ENCODE results near the gene PGBD5.

Gene PGBD5

DNA sequence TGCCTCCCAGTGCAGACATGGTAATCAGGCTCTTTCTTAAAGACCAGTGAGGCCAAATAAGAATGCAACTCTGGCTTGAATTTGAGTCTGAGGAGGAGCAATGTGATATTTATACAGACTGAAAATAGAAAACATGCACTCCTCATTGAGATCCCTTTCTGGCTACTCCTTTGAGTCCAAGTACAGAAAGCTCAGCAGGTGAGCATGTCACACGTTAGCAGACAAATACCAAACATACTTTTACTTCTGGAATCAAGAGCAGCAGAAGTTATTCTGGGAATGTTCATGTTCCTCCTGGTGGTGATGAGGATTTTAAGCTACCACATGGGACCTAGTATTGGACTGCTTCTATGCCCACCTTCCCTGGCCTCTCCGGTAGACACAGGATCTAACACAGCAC is 48.3 kb downstream of the PGBD5 start:
- DNase-seq = no peak

DNA sequence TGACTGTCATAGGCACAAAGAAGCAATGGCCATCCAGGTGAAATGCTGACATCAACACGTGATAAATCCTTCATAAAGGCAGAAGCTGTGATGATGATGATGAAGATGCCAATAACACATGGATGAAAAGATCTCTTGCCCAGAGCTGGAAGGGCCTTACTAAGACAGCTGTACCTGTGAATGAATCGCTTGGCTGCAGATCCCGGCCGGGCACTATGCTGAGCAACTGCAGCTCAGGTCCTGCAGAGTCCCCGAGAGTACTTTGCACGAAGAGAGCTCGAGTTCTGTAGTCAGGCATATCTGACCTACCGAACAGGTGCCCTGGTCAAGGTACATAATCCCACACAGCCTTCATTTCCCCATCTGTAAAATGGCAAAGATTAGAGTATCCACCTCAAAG is 48.8 kb downstream of the PGBD5 start:
- no peak for DNase-seq

DNA sequence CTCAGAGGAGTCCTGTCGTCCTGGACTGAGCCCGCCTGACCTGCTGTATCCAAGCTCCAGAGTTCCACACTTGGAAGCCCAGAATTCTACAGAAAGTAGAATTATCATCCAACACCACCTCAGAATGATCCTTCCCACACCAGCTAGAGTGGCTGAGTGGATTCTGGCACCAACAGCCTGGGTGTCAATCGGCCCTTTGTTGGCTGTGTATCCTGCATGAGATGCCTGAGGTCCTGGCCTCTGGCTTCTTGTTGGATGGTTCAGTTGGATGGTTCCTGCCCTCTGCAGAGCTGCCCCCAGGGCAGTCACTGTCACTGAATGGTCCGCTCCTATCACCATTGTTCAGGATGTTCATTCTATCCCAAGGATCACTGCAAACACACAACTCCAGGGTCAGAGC is 49.8 kb downstream of the PGBD5 start:
- peak in 20 of 51 donors; percentile 13 to 68 (median 41) for DNase-seq

DNA sequence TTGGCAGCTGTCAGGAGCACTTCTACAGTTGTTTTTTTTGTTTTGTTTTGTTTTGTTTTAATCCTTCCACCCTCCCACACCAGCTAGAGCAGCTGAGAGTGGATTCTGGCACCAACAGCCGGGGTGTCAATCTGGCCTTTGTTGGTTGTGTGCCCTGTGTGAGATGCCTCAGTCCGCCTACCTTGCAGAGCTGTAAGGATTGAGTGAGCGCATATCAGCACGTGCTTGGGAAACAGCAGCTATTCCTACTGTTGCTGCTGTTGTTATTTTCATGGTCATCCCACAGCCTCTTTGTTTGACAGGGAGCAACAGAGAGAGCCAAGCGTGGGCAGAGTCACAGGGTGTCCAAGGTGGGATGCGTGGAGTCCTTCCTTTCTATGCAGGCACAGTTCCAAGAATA is 50.4 kb downstream of the PGBD5 start:
- peak in 23 of 51 donors; percentile 15 to 61 (median 34) for DNase-seq

DNA sequence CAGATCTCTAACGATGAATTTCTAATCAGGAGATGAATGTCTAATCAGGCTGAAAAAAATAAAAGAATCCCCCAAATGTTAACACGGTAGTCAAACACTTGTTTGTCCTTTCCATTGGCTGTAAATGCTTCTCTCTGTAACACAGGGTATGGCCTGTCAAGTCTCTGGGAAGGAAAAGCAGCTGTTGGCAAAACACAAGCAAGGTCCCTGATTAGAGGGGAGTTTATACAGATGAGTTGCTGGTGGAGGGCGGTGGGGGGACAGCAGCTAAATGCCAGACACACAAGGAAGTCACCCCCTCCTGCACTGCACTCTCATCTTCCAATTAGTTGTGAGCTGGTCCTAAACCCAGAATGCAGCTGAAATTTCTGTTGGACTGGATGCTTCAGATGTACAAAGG is 51.0 kb downstream of the PGBD5 start:
- peak in 1 of 51 donors; percentile 36 for DNase-seq

DNA sequence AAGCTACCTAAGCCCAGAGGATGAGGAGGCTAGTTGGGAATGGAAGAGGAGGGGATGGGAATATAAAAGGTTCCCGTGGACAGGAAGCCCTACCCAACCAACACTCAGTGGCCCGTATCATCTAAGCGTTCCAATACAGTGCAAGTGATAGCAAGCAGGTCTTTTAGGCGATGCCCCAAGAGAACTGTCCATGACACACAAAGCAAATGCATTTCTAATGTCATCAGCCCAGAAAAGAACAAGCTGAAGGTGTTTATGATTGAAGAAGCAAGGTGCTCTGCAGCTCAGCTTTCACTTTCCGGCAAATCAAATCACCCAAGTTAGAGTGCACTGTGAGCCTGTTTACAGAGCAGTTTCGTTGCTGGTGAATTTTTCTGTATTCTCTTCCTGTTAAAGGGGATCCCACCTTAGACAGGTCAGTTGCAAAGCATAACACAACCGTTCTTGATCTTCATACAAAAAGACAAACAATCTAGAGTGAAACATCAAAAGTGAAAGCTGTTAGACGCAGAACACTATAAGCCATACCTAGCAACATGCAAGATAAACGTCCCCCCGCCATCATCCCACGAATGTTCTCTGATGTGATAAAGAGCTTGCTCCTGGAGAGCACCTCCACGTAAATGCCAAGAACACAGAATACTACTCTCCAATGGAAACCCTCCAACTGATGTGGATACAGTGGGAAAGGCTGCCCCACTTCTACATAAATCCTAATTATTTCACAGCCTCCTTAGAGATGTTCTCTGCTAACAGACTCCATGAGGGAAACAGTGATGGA is 54.0 kb downstream of the PGBD5 start:
- no peak for DNase-seq

DNA sequence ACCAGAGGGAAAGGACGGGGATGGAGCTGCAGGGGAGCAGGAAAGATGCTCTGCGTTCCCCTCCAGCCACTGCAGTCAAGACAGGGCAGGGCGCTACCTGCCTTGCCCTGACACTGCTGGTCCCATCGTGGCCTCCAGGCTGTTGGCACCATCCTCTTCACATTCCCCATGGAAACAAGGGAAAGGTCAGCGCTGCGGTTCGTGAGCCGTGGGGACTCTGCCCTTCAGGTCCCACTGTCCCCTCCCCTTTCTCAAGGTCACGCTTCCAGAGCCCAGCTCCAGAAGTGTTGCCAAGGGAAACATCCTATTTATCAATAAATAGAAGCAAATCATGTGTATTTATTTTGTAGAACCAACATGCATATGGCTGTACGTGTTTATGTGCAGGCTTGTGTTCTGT is 56.0 kb downstream of the PGBD5 start:
- no peak for DNase-seq

DNA sequence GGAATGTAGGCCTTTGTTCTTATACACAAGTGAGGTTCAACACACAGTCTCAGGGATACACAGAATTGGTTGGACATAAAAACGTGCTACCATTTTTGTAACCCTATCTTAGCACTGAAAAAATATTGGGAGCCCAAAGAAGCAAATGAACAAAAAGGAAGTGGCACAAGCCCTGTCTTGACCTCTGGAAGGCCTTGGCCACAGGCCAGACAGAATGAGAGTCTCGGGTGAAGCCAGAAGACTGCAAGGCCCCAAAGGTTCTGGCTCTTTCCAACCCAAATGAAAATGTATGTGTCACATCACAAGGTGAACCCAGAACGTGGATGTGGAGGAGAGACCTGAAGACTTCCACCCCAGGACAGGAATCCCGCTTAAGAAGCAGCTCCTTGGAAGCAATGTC is 57.3 kb downstream of the PGBD5 start:
- no peak for DNase-seq

DNA sequence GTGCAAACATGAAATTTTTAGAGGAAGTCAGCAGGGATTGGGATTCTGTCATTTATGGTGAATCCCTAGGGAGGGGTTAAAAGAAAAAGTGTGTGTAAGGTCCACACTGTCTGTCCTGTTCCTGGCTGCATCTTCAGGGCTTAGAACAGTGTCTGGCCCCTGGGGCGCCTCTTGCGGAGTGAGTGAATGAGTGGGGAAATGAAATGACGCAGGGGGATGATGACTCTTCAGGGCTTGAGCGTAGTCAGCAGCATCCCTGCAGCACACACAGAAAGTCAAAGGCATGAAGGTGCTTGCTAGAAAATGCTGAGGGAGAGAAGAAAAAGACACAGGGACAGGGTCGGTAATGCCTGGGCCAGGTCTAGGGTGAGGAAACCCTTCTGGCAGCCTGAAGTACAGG is 57.8 kb downstream of the PGBD5 start:
- peak in 1 of 51 donors; percentile 34 for DNase-seq

DNA sequence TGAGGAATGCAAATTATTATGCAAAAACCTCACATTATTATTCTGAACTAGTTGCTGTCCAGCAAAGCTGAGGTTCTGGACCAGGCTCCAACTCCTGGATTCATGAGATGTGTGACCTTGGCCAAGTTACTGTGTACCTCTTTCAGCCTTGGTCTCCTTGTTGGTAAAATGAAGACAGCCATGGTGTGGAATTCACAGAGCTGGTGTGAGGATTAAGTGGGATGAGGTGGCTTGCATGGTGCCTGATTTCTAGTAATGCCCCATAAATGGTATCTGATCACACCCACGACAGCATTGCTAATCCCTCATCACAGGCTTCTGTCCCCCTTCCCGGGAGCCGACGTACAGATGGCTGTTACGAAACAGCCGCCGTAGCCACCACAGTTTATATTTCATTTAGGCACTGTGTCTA is 59.6 kb downstream of the PGBD5 start:
- DNase-seq = peak in 1 of 51 donors; percentile 49

DNA sequence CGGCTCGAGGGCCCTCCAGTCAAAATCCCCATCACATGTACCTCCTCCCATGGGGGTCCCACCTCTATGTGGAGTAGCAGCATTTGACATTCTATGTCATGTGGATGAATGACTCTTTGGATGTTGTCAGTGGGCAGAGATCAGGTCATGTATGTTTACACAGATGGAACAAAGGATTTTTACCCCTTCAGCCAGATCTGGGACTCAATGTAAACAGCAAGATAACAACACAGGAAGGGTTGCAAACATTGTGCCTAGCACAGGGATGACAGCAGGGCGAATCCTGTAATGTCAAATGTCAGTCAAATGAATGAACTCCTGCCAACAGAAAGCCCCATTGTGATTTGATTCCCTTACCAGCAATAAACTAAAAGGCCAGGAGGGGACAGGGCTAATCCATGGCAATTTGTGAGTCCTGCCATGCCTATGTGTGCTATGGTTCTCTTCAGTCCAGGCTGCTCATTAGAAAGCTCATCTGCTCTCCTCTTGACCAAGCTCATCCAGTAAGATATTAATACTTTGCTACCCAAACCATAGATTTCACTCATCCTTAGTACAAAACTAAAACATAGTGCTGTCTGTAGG is 60.3 kb downstream of the PGBD5 start:
- peak in 5 of 51 donors; percentile 16 to 40 (median 23) for DNase-seq

DNA sequence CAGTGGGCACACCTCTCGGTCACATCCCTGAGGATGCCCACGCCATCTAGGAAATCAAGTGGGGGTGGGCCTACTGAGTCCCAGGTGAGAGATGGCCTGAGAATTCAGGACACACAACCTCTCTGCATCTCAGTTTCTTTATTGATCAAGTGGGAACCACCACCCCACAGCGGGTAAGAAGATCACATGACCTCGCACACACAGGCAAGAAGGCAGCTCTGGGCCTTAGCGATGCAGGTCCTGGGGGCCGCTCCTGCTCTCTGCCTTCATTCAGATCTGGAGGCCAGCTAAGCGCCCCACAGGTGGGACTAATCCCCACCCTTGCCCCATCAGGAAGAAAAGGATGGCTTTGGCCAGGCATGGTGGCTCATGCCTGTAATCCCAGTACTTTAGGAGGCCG is 63.2 kb downstream of the PGBD5 start:
- no peak for DNase-seq

DNA sequence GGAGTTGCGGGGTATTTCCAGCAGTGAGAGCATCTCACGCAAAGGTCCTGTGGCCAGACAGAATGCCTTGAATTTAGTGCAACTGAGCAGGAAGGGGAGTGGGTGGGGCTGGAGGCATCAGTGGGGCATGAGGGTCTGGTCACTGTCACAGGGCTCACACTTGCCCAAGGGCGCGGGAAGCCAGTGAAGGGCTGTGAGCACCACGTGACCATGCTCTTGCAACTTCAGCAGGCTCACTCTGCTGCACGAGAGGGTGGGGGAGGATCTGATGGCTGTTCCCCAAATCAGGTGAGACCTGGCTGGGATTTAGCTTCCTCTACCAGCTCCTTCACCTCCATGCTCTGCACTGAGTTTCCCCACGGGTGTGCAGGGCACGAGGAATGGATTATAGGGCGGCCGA is 64.2 kb downstream of the PGBD5 start:
- DNase-seq = no peak

DNA sequence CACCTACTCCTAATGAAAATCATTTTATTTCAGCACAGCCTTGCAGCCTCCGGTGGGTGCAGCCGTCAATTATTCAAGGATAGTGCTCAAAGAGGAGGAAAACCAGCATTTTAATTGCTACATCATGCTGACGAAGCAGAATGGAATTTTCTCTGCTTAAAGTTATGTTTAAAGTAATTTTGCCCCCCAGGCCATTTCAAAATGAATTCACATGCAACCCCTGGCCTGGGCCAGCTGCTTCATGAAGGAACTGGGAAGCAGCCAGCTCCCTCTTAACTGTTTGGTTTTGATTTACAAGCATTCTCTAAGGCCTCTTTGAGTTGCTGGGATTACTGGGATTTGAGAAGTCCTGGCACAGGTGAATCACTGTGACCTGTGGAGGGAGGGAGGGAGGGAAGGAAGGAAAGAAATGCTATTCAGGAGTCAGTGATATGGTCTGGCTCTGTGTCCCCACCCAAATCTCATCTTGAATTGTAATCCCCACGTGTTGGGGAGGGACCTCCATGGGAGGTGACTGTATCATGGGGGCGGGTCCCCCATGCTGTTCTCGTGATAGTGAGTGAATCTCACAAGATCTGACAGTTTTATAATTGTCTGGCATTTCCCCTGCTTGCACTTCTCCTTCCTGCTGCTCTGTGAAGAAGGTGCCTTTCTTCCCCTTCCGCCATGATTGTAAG is 66.0 kb downstream of the PGBD5 start:
- no peak for DNase-seq

DNA sequence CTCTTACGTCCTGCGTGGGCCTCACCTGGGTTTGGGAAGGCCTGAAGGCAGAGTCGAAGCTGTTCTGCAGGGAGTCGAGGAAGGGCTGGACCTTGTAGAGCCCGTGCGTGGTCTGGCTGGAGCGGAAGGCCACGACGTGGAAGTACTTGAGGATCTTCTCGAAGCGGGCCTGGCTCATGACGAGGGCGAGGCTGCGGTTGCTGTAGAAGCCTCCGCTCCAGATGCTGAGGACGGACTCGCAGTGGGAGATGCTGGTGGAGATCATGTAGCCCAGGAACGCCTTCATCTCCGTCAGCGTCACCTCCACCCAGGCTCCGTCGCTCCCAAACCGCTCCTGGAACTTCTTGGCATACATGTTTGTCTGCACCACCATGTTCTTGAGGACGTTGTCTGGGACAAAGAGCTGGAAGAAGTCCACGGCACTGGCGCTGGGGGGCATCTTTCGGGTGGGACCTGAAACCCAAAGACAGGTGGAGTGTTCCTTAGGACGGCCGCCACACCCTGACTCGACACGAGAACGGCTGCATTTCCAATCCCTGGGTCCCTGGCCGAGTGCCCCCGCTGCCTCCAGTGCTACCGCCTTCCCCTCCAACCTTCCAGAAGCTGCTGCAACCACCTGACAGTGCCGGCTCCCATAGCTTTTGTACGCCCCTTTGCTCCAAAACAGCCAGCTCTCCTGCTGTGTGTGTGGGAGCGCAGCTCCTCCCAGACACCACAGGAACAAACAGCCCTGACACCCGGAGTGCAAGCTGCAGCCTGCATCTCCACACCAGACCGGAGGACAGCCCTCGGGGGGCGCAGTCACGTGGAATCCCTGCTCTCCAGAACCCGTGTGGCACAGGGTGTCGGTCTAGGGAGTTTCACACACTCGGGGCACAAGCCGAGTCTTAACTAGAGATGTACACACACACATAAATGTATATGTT is 69.0 kb downstream of the PGBD5 start:
- no peak for DNase-seq

DNA sequence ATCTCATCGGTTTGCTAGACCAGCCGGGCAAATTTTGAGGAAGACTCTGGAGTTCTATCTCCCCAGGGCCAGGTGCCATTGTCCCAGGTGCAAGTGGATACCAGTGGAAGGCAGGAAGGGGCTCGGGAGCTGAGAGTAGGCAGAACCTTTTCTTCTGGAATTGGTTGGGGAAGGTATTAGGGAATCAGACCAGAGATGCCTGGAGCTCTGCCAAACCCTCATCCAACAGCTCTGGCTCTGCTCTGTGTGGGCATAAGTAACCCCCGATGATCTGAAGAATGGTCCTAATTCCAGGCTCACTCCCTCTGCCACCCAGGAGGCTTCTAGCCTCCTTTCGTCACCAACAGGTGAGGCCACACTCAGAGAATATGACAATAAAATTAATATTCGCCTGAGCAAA is 69.9 kb downstream of the PGBD5 start:
- no peak for DNase-seq

DNA sequence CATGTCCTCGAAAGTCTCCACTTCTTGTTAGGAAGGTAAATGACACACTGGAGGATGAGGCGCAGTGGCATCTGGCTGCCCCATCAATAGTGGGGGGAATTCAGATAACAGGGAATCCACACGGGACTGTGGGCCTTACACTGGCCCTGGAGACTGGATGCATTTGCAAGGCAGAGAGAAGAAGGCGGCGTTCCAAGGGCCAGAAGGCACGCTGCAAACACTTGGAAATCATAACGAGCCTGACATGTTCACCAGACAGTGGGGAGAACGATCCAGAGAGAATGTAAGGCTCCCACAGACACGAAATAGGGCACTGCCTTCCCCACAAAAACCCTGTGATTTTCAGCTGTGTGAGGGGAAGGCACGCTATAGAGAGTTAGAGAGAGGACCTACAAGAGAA is 70.5 kb downstream of the PGBD5 start:
- no peak for DNase-seq

DNA sequence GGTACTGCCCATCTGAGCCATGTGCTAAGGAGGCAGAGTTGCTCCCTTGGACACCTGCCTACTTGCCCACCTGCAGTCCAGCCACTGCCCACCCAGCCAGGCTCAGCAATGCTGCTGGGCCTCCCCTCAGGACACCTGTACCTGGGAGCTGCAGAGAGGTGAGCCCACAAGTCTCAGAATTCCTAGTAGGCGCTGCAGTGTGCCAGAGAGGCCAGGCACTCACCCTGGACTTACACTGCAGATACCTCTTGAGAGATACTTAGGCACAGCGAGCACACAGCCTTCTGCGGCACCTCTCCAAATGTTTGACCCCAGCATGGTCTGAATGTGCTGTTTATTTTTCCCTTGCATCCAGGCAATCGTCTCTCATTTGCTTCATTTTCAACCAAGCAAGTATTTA is 71.0 kb downstream of the PGBD5 start:
- DNase-seq = no peak

DNA sequence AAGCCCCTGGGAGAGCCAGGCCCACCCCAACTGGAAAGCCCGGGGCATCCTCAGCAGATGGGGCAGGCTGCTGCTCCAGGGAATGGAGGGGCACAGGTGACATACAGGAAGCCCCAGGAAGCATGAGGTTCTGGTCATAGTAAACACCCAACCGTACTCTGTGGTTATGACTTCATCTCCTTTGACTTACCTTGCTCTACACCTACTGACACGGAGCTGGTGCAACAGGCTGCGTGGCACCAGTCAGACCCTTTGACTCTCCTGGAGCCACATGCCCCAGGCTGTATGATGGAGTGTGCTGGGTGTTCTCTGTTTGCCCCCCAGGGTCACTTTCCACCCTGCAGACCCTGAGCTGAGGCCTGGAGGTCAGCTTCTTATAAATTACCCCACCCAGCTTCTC is 72.1 kb downstream of the PGBD5 start:
- DNase-seq = no peak

DNA sequence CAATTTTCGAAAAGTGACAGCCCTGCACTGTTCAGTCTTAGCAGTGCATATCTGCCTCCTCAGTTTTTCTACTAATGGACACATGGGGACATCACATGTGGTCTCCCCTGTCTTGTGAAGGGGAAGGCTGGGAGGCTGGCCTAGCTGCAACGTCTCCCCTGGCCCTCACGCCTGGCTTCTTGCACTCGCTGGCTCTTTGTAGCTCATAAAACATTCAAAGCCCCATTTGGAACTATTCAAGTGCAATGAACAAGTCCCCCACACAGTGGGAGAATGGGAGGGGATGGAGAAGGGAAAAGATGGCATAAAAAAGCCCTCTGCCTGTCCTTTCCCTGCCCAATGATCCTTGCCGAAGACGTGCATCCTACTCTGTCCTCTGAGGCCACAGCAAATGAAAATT is 73.6 kb downstream of the PGBD5 start:
- no peak for DNase-seq

DNA sequence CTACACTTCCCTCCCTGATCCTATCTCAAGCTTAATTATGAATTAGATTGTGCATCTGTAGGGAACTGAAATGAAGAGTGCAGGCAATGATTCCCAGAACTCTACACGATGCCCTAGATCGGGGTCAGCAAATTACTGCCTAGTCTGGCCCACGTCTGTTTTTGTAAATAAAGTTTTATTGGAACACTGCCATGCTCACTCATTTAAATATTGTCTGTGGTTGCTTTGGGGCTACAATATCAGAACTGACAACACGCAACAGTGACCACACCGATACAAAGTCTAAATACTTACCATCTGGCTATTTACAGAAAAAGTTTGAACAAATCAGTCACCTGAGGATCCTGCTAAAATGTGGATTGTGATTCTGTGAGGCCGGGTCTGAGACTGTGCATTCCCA is 74.1 kb downstream of the PGBD5 start:
- no peak for DNase-seq

DNA sequence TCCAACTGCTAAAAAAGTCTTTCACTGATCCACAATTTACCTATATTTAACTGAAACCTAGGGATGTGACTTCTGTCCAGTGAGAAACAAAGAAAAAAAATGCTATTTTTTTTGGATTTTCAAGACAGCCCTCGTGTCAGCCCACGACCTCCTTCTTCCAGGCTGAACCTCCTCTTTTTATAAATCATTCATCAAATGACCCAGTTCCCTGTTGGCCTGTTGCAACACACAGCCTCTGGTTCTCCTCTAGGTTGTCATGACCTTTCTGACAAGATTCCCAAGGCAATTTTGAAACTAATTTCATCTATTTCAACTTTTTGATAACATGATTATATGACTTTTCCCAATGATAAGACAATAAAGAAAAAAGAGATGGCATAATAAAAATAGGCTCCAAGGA is 74.6 kb downstream of the PGBD5 start:
- DNase-seq = no peak
